Suprapubic skin (tissue), 4 donors: ENCODE results near the gene C1orf174. TPM values are rescaled to one million over a fixed set of nuclear protein-coding genes. Genes with fewer than 3 reads are reported as not detected.

Experiments
- DNase-seq, 2 donors: peaks; one replicate each; pipeline ENCODE4 v3.0.0-alpha.2; 2019; ENCODE audit warnings: low spot score in 2 of 2
- H3K27ac ChIP-seq: fragments of 200-600 bp; sonication (generic); one replicate; pipeline ENCODE4 v1.5.1; 2019
- H3K27me3 ChIP-seq: fragments of 200-600 bp; sonication (generic); one replicate; pipeline ENCODE4 v1.5.1; 2019
- H3K36me3 ChIP-seq: fragments of 200-600 bp; sonication (generic); one replicate; pipeline ENCODE4 v1.5.1; 2019
- H3K4me1 ChIP-seq: fragments of 200-600 bp; sonication (generic); one replicate; pipeline ENCODE4 v1.5.1; 2019
- H3K4me3 ChIP-seq: fragments of 200-600 bp; sonication (generic); one replicate; pipeline ENCODE4 v1.5.1; 2019; ENCODE audit warnings: mild to moderate bottlenecking
- H3K9me3 ChIP-seq: fragments of 200-600 bp; sonication (generic); one replicate; pipeline ENCODE4 v1.5.1; 2019
- CTCF ChIP-seq, 2 donors: fragments of 200-600 bp in 1 of 2; fragments of 450-650 bp in 1 of 2; sonication (generic) in 1 of 2; IDR thresholded peaks; one replicate each; pipeline ENCODE4 v1.5.1; 2016 to 2019; ENCODE audit warnings: antibody characterized with exemption in 2 of 2, mild to moderate bottlenecking in 1 of 2, moderate library complexity in 1 of 2
- EP300 ChIP-seq: sonication (generic); formaldehyde crosslinking; IDR thresholded peaks from one replicate; pipeline ENCODE4 v1.6.1; 2017; ENCODE audit warnings: antibody characterized with exemption
- POLR2A ChIP-seq, 2 donors: fragments of 450-650 bp; IDR thresholded peaks; one replicate each; pipeline ENCODE4 v1.6.1; 2017; ENCODE audit warnings: antibody characterized with exemption in 2 of 2, mild to moderate bottlenecking in 2 of 2, moderate library complexity in 2 of 2
- POLR2AphosphoS5 ChIP-seq, 3 donors: sonication (generic); formaldehyde crosslinking; IDR thresholded peaks; one replicate each; pipeline ENCODE4 v1.6.1; 2017; ENCODE audit warnings: antibody characterized with exemption in 3 of 3
- WGBS: methylation state at CpG from one replicate; pipeline ENCODE4 v1.1.5; 2018; 5-methylcytosine and 5-hydroxymethylcytosine counted together
- total RNA-seq, 4 donors: library from RNA; depleted of rRNA; stranded (reverse); fragments of >200 nt; gene quantifications; one replicate each; pipeline ENCODE4 v1.1.0, GENCODE V29; 2016

C1orf174 gene
- total RNA-seq, 4 donors from 2014 or later, result 16.0 to 25.3 (median 19.7) TPM

- peaks cover 32% of the 10 kb centered on the region for H3K36me3 ChIP-seq
- WGBS, result 82% methylated on average over 13 of the region's 18 CpGs
These were observed 34.4 kb downstream of the C1orf174 start for GRCh38 chr1:3865606-3866160.

GRCh38 chr1:3864884-3865283 is 35.2 kb downstream of the C1orf174 start:
- Histone ChIP-seq H3K27ac (no peak overlapping the region), H3K4me3 (no peak overlapping the region), H3K36me3 (peaks cover 24% of the 10 kb centered on the region), H3K27me3 (no peaks in the 10 kb centered on the region), H3K4me1 (no peaks in the 10 kb centered on the region), H3K9me3 (no peaks in the 10 kb centered on the region)
- TF ChIP-seq POLR2AphosphoS5 (IDR thresholded peaks at IDR 0.05) (no peak), CTCF (IDR thresholded peaks at IDR 0.05) (no peak), EP300 (no peak), POLR2A (IDR thresholded peaks at IDR 0.05) (no peak)
- WGBS, result 88% methylated on average over 6 of the region's 6 CpGs
- no peak for DNase-seq

More at GRCh38 chr1:3865606-3866160, 34.4 kb downstream of the C1orf174 start:
- no peaks in the 10 kb centered on the region for H3K27me3 ChIP-seq
- H3K9me3 ChIP-seq, result no peaks in the 10 kb centered on the region
- TF ChIP-seq POLR2A (IDR thresholded peaks at IDR 0.05), result no peak
- TF ChIP-seq CTCF (IDR thresholded peaks at IDR 0.05), result no peak
- no peak for TF ChIP-seq POLR2AphosphoS5 (IDR thresholded peaks at IDR 0.05)
- no peak for TF ChIP-seq EP300
- H3K27ac ChIP-seq, result no peak overlapping the region
- H3K4me1 ChIP-seq, result no peaks in the 10 kb centered on the region
- no peak for DNase-seq
- no peak overlapping the region for H3K4me3 ChIP-seq

GRCh38 chr1:3863231-3863935 is 36.7 kb downstream of the C1orf174 start:
- H3K4me1 ChIP-seq, result peaks cover 7% of the 10 kb centered on the region

GRCh38 chr1:3858231-3858981 is 41.7 kb downstream of the C1orf174 start:
- TF ChIP-seq POLR2A (IDR thresholded peaks at IDR 0.05) (no peak), EP300 (no peak), CTCF (IDR thresholded peaks at IDR 0.05) (no peak), POLR2AphosphoS5 (IDR thresholded peaks at IDR 0.05) (no peak)
- Histone ChIP-seq H3K4me1 (peaks cover 26% of the 10 kb centered on the region), H3K27ac (no peak overlapping the region), H3K36me3 (no peaks in the 10 kb centered on the region), H3K4me3 (peak overlapping the region; percentile 75), H3K27me3 (no peaks in the 10 kb centered on the region), H3K9me3 (no peaks in the 10 kb centered on the region)
- DNase-seq, result no peak
- 64% methylated on average over 21 of the region's 34 CpGs for WGBS

More at GRCh38 chr1:3863231-3863935, 36.7 kb downstream of the C1orf174 start:
- Histone ChIP-seq H3K36me3 (peaks cover 18% of the 10 kb centered on the region), H3K27me3 (no peaks in the 10 kb centered on the region), H3K4me3 (no peak overlapping the region), H3K27ac (no peak overlapping the region), H3K9me3 (no peaks in the 10 kb centered on the region)
- TF ChIP-seq EP300 (no peak), POLR2AphosphoS5 (IDR thresholded peaks at IDR 0.05) (no peak), CTCF (IDR thresholded peaks at IDR 0.05) (no peak), POLR2A (IDR thresholded peaks at IDR 0.05) (no peak)
- WGBS, result 64% methylated on average over 12 of the region's 12 CpGs
- DNase-seq, result no peak

- DNase-seq, result no peak
- Histone ChIP-seq H3K9me3 (no peaks in the 10 kb centered on the region), H3K36me3 (no peaks in the 10 kb centered on the region), H3K27ac (peak overlapping the region; percentile 88), H3K27me3 (no peaks in the 10 kb centered on the region), H3K4me3 (peak overlapping the region; percentile 75), H3K4me1 (peaks cover 26% of the 10 kb centered on the region)
- TF ChIP-seq EP300 (no peak), CTCF (IDR thresholded peaks at IDR 0.05) (no peak), POLR2AphosphoS5 (IDR thresholded peaks at IDR 0.05) (no peak), POLR2A (IDR thresholded peaks at IDR 0.05) (no peak)
- WGBS, result no CpG with 5 or more reads among the region's 21 CpGs
These were observed 42.3 kb downstream of the C1orf174 start for GRCh38 chr1:3857791-3858129.
